NCI-H510A treated with DMSO at 0.1 percent for 48 hours (cell line): ENCODE results near the gene STK32A.
"Not testable (repeated sequence)": the region's sequence is repeated elsewhere in the genome, so short reads cannot be mapped to it uniquely, and the experiment has no call there.

ENCODE experiments used
- DNase-seq: peaks from one replicate; lab custom pipeline; 2025; lab: John Stamatoyannopoulos, UW

Gene STK32A

DNA sequence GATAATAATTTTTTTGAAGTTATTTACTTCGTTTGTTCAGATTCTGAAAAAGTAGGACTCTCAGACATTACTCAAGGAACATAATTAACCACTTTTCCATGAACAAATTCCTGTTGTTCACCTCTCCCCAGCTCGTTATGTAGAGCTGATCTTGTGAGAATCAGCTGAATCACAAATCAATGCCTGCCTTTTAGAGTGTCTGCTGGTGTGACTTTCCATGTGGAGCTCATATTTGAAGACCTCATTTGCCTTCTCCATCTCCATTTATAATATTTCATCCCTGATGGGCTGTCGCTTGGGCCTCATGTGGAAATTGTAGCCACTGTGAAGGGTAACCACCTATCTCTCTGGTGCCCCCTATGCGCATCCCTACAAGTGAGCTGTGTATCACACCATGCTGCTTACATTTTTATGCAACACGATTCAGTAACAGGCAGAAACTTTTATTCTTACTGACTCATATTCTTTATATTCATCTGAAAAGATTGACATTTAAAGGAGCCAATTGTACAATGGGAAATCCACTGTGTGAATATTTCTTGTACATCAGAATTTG lies 111.3 kb downstream of the STK32A start:
- no peak for DNase-seq

GRCh38 chr5:147348046-147348445 lies 113.2 kb downstream of the STK32A start:
- no peak for DNase-seq

GRCh38 chr5:147348451-147348850 lies 113.6 kb downstream of the STK32A start:
- DNase-seq, result no peak

DNA sequence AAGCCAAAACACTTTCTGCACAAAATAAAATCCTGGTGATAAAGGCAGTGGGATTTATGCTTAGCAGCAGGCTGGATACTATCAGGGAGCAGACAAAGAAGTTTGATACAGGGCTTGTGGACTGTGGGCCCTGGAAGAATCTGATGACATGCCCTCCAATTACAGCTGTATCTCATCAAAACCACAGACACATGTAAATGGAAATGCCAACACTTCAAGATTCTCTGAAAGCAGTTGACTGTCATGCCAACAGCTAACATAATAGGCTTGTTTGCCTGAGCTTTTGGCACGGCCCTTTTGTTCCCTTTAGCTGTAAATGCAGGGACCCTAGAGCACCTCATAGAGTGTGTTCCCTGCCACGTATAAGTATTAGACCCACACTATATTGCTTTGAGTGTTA lies 114.4 kb downstream of the STK32A start:
- DNase-seq, result no peak

DNA sequence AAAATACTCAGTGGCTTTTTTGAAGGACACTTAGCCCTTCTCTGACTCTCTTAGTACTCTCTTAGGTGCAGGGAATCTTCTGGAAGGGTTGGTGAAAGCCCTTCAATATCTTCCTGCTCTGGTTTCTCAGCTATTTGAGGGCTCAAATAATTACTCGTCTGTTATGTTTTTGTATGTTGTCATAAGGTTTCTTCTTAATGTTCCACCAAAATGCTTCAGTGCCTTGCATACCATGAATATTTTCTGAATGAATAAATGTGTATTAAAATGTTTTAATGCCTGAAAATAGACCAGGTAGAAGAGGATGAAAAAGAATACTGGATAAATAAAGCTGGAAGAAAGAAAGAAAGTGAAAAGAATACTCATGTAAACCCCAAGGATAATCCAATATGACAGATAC lies 124.3 kb downstream of the STK32A start:
- no peak for DNase-seq

DNA sequence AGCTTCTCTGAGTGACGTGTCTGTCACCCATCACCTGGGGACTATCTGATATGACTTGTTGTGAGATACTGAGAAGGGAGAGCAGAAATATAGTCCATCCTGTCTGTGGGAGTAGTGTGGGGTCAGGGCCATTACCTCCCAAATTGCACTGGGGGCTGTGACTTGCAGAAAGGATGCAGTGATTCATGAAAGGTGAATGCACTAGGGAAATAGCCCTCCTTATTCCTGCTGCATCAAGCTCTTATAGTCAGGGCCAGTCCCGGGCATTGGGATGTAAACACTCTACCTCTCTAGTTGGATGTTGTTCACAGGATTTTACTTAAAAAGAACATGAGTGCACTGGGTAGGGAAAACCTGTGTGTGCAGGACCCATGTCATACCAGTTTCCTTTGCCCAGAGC lies 124.8 kb downstream of the STK32A start:
- no peak for DNase-seq

DNA sequence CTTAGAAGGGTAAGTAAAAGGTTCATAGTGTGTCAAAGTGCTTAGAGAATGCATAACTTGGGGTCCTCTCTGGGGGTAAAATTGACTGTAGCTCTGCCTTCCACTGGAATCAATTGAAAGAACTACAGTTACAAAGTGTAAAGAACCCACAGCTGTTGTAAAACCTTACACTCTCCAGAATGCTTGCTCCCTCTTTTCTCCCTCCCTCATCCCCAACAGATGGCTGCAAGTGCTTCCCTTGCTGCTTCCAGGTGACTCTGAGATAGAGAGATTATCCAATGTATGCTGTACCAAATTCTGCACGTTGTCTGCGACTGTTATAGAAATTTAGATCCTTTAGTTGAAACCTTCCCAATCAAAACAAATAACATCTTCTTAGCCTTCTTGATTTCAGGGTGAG lies 126.0 kb downstream of the STK32A start:
- no peak for DNase-seq

GRCh38 chr5:147361441-147362175 lies 126.8 kb downstream of the STK32A start:
- no peak for DNase-seq

DNA sequence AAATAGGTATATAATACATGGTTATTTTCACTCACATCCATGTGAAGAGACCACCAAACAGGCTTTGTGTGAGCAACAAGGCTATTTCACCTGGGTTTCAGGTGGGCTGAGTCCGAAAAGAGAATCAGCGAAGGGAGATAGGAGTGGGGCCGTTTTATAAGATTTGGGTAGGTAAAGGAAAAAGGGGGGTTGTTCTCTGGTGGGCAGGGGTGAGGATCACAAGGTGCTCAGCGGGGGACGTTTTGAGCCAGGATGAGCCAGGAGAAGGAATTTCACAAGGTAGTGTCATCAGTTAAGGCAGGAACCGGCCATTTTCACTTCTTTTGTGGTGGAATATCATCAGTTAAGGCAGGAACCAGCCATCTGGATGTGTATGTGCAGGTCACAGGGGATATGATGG lies 132.6 kb downstream of the STK32A start:
- DNase-seq, result not testable (repeated sequence)

DNA sequence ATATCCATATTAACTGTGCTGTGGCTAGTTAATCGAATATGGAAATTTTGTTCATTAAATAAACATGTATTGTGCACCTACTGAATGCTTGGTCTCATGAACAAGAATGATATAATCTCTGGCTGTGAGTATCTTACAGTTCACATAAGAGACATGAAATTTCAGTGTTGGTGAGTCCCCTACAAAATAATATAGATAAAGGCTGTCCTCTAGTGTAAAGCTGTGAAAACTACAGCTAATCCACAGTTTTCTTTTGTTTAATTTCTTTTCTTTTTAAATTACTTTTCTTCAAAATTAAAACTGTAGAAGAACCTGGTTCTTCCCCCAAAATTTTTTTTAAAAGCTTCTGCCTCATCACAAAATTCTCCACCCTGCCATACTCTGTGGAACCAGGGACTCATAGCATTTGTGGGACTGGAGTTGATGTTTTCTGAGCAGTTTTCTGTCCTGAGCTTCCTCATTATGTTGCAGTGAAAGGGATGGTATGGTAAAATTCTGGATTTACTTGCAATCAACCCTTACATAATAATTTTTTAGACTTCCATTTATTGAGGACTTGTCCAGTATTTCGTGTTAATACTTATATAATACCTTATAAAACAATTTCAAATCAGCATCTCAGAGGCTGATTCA lies 135.0 kb downstream of the STK32A start:
- DNase-seq, result peak; percentile 21

DNA sequence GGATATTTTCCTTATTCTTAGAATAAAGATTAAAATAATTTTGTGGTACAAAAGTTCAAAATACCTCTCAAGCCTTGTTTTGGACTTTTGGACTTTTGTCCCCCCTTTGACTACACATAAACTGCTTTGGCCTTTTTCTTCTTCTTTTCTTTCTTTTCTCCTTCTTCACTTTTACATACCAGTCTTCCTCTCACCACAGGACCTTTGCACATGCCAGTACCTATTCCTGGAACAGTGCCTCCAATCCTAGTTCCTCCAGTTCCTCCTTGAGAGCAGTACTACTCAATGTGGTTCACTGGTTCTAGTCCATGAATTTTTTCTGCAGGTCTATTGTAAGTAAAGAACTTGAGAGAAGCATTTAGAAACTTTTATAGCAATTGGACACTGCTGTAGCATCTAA lies 136.5 kb downstream of the STK32A start:
- DNase-seq, result no peak

- no peak for DNase-seq
Measured at GRCh38 chr5:147372191-147372590, 137.4 kb downstream of the STK32A start.

DNA sequence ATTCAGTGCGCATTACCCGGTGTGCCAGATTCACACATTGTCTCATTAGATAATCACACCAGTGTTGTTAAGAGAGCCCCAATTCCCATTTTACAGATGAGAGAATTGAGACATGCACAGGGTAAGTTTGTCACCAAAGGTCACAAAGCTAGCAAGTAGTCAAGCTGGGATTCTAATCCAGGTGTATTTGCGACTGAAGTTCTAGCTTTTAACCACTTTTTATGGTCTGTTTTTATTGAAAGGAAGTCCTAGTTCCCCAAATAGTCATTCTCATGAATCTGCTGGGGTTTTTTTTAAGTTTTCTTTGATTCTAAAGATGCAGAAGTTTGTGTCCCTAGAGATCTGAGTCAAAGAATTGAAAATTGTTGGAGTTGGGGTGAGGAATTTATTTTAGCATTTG lies 138.5 kb downstream of the STK32A start:
- DNase-seq, result no peak

GRCh38 chr5:147375151-147375550 lies 140.3 kb downstream of the STK32A start:
- DNase-seq, result no peak

DNA sequence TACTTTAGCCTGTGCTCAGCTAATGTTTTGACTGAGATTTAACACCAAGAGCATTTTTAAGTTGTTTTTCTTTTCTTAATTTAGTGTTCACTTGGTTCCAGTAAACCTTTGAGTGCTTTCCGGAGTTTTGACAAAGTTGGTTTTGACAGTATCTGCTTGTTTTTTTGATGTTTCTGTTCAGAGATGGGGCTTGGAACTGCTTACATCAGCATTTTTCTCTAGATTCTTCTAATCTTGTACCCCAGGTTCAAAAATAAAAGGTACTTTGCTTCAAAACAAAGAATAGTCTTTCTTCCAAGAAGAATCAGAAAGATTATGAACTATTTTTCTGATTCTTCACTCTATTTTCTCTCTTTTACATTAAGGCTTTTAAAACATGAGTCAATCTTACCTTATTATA lies 142.9 kb downstream of the STK32A start:
- DNase-seq, result no peak

GRCh38 chr5:147381555-147381954 lies 146.7 kb downstream of the STK32A start:
- no peak for DNase-seq

DNA sequence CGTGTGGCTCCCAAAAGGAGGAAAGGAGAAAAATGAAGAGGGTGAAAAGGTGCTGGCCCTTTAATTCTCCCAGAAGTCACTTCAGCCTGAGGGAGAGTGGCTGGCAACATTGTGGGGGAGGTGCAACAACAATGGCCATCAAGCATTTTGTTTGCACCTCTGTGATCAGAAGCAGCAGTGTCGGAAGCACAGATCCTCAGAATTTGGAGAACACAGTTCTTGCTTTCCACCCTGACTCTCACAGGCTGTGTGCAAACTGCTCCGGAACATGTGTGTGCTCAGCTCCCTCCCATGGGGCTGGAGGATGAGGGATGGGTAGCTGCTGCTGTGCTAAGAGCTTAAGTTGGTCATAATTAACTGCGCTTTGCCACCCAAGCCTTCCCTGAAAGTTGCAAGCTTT lies 147.9 kb downstream of the STK32A start:
- no peak for DNase-seq

DNA sequence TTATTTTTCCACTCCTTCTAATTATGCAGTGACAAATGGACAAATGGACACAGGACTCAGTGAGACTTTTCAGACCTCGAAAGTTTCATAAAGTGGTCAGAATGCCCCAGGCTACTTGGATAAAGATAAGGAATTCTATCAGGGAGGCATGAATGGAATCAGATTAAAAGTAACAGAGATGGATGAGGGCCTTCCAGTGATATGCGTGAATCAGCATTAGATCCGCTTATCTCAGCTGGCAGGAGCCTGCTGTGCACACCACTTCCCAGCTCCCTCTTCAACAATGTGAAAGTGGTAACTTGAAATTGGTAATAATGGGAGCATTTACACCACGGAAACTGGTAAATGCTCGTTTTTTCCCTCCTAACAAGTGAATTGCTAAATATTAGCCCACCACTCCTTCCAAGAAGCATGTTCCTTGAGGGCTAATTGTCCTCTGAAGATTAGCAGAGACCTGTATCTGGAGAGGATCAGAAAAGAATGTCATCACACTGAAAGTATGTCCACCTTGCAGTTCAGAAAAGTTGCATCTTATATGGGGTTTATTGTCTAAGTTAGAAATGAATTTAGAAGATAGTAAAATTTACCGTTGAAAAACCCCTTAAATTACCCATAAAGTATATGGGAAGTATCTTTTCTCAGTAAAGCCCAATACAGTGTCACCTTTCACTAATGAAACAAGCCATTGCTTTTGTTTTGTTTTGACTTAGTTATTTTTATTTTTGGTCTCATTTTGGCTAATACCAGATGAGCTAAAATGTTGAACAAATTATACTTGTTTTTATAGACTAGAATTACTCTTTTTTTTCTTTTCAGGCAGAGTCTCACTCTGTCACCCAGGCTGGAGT lies 149.7 kb downstream of the STK32A start:
- no peak for DNase-seq

- no peak for DNase-seq
Measured at GRCh38 chr5:147387109-147387508, 152.3 kb downstream of the STK32A start.

GRCh38 chr5:147388184-147389108 lies 153.6 kb downstream of the STK32A start:
- DNase-seq, result peak; percentile 42

DNA sequence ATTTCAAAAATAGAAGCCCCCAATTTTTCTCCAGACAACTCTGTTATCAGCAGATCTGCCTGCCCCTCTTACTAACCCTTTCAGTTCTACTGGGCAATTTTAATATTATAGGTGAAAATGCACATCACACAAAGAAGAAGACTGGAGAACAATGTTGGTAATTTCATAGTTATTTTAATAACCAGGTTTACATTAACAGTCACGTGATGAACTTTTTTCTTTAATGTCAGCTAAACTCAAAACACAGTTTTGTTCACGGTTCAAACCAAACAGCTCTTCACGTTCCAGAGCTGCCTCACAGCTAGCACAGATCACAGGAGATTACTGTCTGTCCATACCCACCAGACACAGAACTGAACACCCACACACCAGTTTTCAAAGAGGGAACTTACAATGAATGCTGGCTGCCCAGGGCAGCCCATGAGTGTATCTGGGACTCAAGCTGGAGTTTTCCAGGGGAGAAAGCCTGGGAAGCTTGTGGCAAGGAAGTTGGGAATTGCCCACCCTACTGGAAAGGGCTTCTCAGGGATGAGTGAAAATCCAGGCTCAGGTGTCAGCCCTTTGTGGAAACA lies 155.9 kb downstream of the STK32A start:
- no peak for DNase-seq
